Stomach smooth muscle (tissue), 2 donors: ENCODE measurements around the gene PIM3.
A peak's percentile ranks its signal among the peaks of the same experiment; 100 is the strongest.
"Not testable (repeated sequence)": the region's sequence is repeated elsewhere in the genome, so short reads cannot be mapped to it uniquely, and the experiment has no call there.

Source experiments
- H3K27ac ChIP-seq: one replicate; pipeline ENCODE4 v1.7.0; 2013; ENCODE audit warnings: mild to moderate bottlenecking, low read length, inconsistent platforms
- H3K27me3 ChIP-seq, 2 donors: one replicate each; pipeline ENCODE4 v1.7.0; 2013; ENCODE audit warnings: low read length in 2 of 2; ENCODE audit not compliant: insufficient read depth in 2 of 2, control insufficient read depth in 1 of 2
- H3K36me3 ChIP-seq, 2 donors: one replicate each; pipeline ENCODE4 v1.7.0; 2013; ENCODE audit warnings: low read length in 2 of 2; ENCODE audit not compliant: control insufficient read depth in 2 of 2, insufficient read depth in 2 of 2
- H3K4me1 ChIP-seq: one replicate; pipeline ENCODE4 v1.7.0; 2013; ENCODE audit warnings: low read length; ENCODE audit not compliant: control insufficient read depth, insufficient read depth
- H3K4me3 ChIP-seq, 2 donors: one replicate each; pipeline ENCODE4 v1.7.0; 2013; ENCODE audit warnings: low read length in 2 of 2
- H3K9ac ChIP-seq, 2 donors: one replicate each; pipeline ENCODE4 v1.7.0; 2013; ENCODE audit warnings: low read length in 2 of 2, mild to moderate bottlenecking in 1 of 2
- H3K9me3 ChIP-seq, 2 donors: one replicate each; pipeline ENCODE4 v1.7.0; 2013; ENCODE audit warnings: low read length in 2 of 2; ENCODE audit not compliant: control insufficient read depth in 2 of 2
- donor health status: healthy.
- donor health status: Pancreatic carcinoma.

The PIM3 gene

GRCh38 chr22:49971232-49972162 lies 10.9 kb downstream of the PIM3 start:
- Histone ChIP-seq H3K36me3 (no peaks in the 10 kb centered on the region), H3K4me1 (peaks cover 35% of the 10 kb centered on the region), H3K9ac (peak overlapping the region; percentile 21 to 44)

GRCh38 chr22:49972163-49973017 lies 11.8 kb downstream of the PIM3 start:
- Histone ChIP-seq H3K9ac (no peak overlapping the region), H3K27me3 (no peaks in the 10 kb centered on the region), H3K36me3 (no peaks in the 10 kb centered on the region), H3K27ac (no peak overlapping the region), H3K4me1 (peaks cover 27% of the 10 kb centered on the region), H3K4me3 (no peak overlapping the region), H3K9me3 (no peaks in the 10 kb centered on the region)

More at GRCh38 chr22:49971232-49972162, 10.9 kb downstream of the PIM3 start:
- Histone ChIP-seq H3K4me3 (peak overlapping the region; percentile 52 to 71), H3K27ac (no peak overlapping the region), H3K27me3 (no peaks in the 10 kb centered on the region), H3K9me3 (no peaks in the 10 kb centered on the region)

GRCh38 chr22:49973018-49973961 lies 12.7 kb downstream of the PIM3 start:
- no peak overlapping the region for H3K9ac ChIP-seq
- peaks cover 22% of the 10 kb centered on the region for H3K4me1 ChIP-seq
- H3K36me3 ChIP-seq = no peaks in the 10 kb centered on the region
- no peaks in the 10 kb centered on the region for H3K27me3 ChIP-seq
- H3K4me3 ChIP-seq = no peak overlapping the region
- H3K27ac ChIP-seq = no peak overlapping the region
- no peaks in the 10 kb centered on the region for H3K9me3 ChIP-seq

GRCh38 chr22:49975543-49976389 lies 15.2 kb downstream of the PIM3 start:
- no peaks in the 10 kb centered on the region for H3K27me3 ChIP-seq
- H3K4me3 ChIP-seq = no peak overlapping the region
- no peak overlapping the region for H3K27ac ChIP-seq
- H3K4me1 ChIP-seq = peaks cover 12% of the 10 kb centered on the region
- H3K9me3 ChIP-seq = no peaks in the 10 kb centered on the region
- no peak overlapping the region for H3K9ac ChIP-seq
- H3K36me3 ChIP-seq = no peaks in the 10 kb centered on the region

- H3K4me1 ChIP-seq = peaks cover 3% of the 10 kb centered on the region
- H3K27ac ChIP-seq = no peak overlapping the region
These were observed 16.0 kb downstream of the PIM3 start for GRCh38 chr22:49976439-49977175.

GRCh38 chr22:49977578-49977977 lies 17.0 kb downstream of the PIM3 start:
- Histone ChIP-seq H3K4me3 (no peak overlapping the region), H3K27me3 (peaks cover under 1 to 4% of the 10 kb centered on the region in 2 donors), H3K9ac (no peak overlapping the region), H3K36me3 (no peaks in the 10 kb centered on the region), H3K27ac (no peak overlapping the region), H3K9me3 (no peaks in the 10 kb centered on the region), H3K4me1 (no peaks in the 10 kb centered on the region)

More at GRCh38 chr22:49976439-49977175, 16.0 kb downstream of the PIM3 start:
- no peaks in the 10 kb centered on the region for H3K9me3 ChIP-seq
- no peak overlapping the region for H3K9ac ChIP-seq
- no peaks in the 10 kb centered on the region for H3K36me3 ChIP-seq
- H3K4me3 ChIP-seq = no peak overlapping the region
- no peaks in the 10 kb centered on the region for H3K27me3 ChIP-seq

- peaks cover 8 to 21% of the 10 kb centered on the region in 2 donors for H3K27me3 ChIP-seq
- no peaks in the 10 kb centered on the region for H3K4me1 ChIP-seq
- H3K27ac ChIP-seq = no peak overlapping the region
- H3K9ac ChIP-seq = no peak overlapping the region
- H3K36me3 ChIP-seq = no peaks in the 10 kb centered on the region
- H3K9me3 ChIP-seq = no peaks in the 10 kb centered on the region
- no peak overlapping the region for H3K4me3 ChIP-seq
These were observed 19.2 kb downstream of the PIM3 start for GRCh38 chr22:49979587-49980264.

GRCh38 chr22:49981799-49982198 lies 21.2 kb downstream of the PIM3 start:
- H3K4me3 ChIP-seq, H3K4me1 ChIP-seq, H3K9me3 ChIP-seq, H3K36me3 ChIP-seq, H3K27ac ChIP-seq, H3K9ac ChIP-seq: not testable (repeated sequence)
- H3K27me3 ChIP-seq = peaks cover 8 to 21% of the 10 kb centered on the region in 2 donors
